ENCODE results near the gene TMPRSS9.
"Not testable (repeated sequence)": the region's sequence is repeated elsewhere in the genome, so short reads cannot be mapped to it uniquely, and the experiment has no call there.

TMPRSS9 gene

DNA sequence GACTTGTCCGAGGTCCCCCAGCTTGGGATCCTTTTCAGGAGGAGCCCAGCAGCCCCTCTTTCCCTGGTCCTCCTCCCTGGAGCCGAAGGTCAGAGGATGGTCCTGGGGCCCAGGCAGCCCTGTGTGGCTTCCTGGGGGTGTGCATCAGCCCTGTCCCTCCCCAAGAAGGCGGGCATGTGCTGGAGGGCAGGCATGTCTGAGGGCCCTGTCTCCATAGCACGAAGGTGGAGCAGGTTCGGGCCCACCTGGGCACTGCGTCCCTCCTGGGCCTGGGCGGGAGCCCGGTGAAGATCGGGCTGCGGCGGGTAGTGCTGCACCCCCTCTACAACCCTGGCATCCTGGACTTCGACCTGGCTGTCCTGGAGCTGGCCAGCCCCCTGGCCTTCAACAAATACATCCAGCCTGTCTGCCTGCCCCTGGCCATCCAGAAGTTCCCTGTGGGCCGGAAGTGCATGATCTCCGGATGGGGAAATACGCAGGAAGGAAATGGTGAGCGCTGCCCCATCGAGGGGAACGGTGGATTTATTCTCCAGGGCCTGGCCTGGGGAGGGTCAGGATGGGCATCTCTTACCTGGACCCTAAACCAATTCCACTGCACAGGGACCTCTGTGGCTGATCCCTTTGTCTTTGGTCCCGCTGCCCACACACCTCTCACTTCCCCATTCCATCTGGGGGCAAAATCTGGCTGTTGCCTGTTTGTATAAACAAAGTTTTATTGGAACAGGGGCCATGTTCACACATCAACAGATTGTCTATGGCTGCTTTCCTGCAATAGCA lies 56.4 kb downstream of the TMPRSS9 start:
- Histone ChIP-seq H3K27me3 (replicated peaks in 2 of 5; ENCODE audit: control insufficient read depth in 4 of 5, insufficient read depth in 5 of 5, low read length in 4 of 5) (no peaks in the 10 kb centered on the region), H3K27ac (ENCODE audit: insufficient read depth in 1 of 2, low read depth in 1 of 2, low read length in 2 of 2, poor library complexity in 1 of 2, severe bottlenecking in 2 of 2) (no peak overlapping the region), H3K9me3 (ENCODE audit: control extremely low read depth in 1 of 5, control insufficient read depth in 4 of 5, insufficient read depth in 2 of 5, low read depth in 1 of 5, low read length in 4 of 5) (no peaks in the 10 kb centered on the region), H3K4me3 (ENCODE audit: control insufficient read depth in 1 of 7, extremely low read depth in 1 of 7, insufficient read depth in 4 of 7, low read depth in 2 of 7, low read length in 6 of 7) (no peak overlapping the region), H3K36me3 (ENCODE audit: control insufficient read depth in 4 of 4, insufficient read depth in 4 of 4, low read length in 3 of 4) (peaks cover 0 to 19% (median 6%) of the 10 kb centered on the region in 4 experiments), H3K4me1 (ENCODE audit: control extremely low read depth in 1 of 4, control insufficient read depth in 4 of 4, insufficient read depth in 4 of 4, low read length in 3 of 4) (peaks cover 0 to 8% (median under 1%) of the 10 kb centered on the region in 4 experiments)
- WGBS (ENCODE audit: insufficient coverage) = 95% methylated on average over 13 of the region's 19 CpGs
- ChIA-PET CTCF (no interaction called here), POLR2A (no interaction called here)
- no peak for DNase-seq

DNA sequence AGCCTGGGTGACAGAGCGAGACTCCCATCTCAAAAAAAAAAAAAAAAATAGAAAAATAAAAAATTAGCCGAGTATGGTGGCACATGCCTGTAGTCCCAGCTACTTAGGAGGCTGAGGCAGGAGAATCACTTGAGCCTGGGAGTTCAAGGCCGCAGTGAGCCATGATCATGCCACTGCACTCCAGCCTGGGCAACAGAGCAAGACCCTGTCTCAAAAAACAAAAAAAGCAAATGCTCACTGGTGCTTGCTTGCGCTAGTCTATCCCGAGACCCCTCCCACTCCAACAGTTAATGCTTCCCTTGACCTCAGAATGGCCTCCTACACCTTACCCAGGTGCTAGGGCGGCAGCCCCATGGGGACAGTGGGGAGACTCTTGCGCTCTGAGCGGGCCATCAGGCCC lies 57.4 kb downstream of the TMPRSS9 start:
- DNase-seq; CTCF ChIA-PET; H3K4me3 ChIP-seq (ENCODE audit: control insufficient read depth in 1 of 7, extremely low read depth in 1 of 7, insufficient read depth in 4 of 7, low read depth in 2 of 7, low read length in 6 of 7); H3K27ac ChIP-seq (ENCODE audit: insufficient read depth in 1 of 2, low read depth in 1 of 2, low read length in 2 of 2, poor library complexity in 1 of 2, severe bottlenecking in 2 of 2); POLR2A ChIA-PET; H3K9me3 ChIP-seq (ENCODE audit: control extremely low read depth in 1 of 5, control insufficient read depth in 4 of 5, insufficient read depth in 2 of 5, low read depth in 1 of 5, low read length in 4 of 5); H3K27me3 ChIP-seq (replicated peaks in 2 of 5; ENCODE audit: control insufficient read depth in 4 of 5, insufficient read depth in 5 of 5, low read length in 4 of 5): not testable (repeated sequence)
- Histone ChIP-seq H3K4me1 (ENCODE audit: control extremely low read depth in 1 of 4, control insufficient read depth in 4 of 4, insufficient read depth in 4 of 4, low read length in 3 of 4) (peaks cover 0 to 15% (median 5%) of the 10 kb centered on the region in 4 experiments), H3K36me3 (ENCODE audit: control insufficient read depth in 4 of 4, insufficient read depth in 4 of 4, low read length in 3 of 4) (peaks cover 0 to 19% (median 7%) of the 10 kb centered on the region in 4 experiments)
- WGBS (ENCODE audit: insufficient coverage) = 100% methylated on average over 7 of the region's 8 CpGs

DNA sequence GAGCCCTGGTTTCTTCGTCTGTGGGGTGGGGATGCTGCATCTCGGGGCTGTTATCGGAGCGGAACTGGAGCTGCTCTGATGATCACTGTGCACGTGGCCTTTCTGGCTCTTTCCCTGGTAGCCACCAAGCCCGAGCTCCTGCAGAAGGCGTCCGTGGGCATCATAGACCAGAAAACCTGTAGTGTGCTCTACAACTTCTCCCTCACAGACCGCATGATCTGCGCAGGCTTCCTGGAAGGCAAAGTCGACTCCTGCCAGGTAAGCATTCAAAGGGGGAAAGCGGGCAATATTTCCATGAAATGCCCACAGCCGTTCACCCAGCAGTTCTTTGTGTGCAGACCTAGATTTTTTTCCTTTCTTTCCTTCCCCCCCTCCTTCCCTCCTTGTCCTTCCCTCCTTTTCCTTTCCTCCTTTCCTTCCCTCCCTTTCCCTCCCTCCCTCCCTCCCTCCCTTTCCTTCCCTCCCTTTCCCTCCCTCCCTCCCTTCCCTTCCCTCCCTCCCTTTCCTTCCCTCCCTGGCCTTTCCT lies 57.9 kb downstream of the TMPRSS9 start:
- Histone ChIP-seq H3K4me1 (ENCODE audit: control extremely low read depth in 1 of 4, control insufficient read depth in 4 of 4, insufficient read depth in 4 of 4, low read length in 3 of 4) (peaks cover 0 to 18% (median 8%) of the 10 kb centered on the region in 4 experiments), H3K4me3 (ENCODE audit: control insufficient read depth in 1 of 7, extremely low read depth in 1 of 7, insufficient read depth in 4 of 7, low read depth in 2 of 7, low read length in 6 of 7) (no peak overlapping the region), H3K36me3 (ENCODE audit: control insufficient read depth in 4 of 4, insufficient read depth in 4 of 4, low read length in 3 of 4) (peaks cover 0 to 19% (median 7%) of the 10 kb centered on the region in 4 experiments), H3K27me3 (replicated peaks in 2 of 5; ENCODE audit: control insufficient read depth in 4 of 5, insufficient read depth in 5 of 5, low read length in 4 of 5) (no peaks in the 10 kb centered on the region), H3K27ac (ENCODE audit: insufficient read depth in 1 of 2, low read depth in 1 of 2, low read length in 2 of 2, poor library complexity in 1 of 2, severe bottlenecking in 2 of 2) (no peak overlapping the region), H3K9me3 (ENCODE audit: control extremely low read depth in 1 of 5, control insufficient read depth in 4 of 5, insufficient read depth in 2 of 5, low read depth in 1 of 5, low read length in 4 of 5) (no peaks in the 10 kb centered on the region)
- DNase-seq = no peak
- ChIA-PET CTCF (no interaction called here), POLR2A (no interaction called here)
- 91% methylated on average over 11 of the region's 13 CpGs for WGBS (ENCODE audit: insufficient coverage)

DNA sequence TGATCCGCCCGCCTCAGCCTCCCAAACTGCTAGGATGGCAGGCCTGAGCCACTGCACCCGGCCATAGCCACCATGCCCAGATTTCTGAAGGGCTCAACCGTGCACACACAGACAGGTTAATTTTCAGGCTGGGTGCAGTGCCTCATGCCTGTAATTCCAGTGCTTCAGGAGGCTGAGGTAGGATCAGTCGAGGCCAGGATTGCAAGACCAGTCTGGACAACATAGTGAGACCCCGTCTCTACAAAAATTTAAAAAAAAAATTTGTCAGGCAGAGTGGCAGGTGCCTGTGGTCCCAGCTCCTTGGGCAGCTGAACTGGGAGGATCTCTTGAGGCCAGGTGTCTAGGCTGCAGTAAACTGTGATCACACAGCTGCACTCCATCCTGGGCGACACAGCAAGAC lies 59.7 kb downstream of the TMPRSS9 start:
- POLR2A ChIA-PET = interaction anchor here (0.6 kb wide), 1 partner anchor 1318 kb away, joined by 3 read pairs; no protein-coding TSS in a partner anchor
- Histone ChIP-seq H3K36me3 (ENCODE audit: control insufficient read depth in 4 of 4, insufficient read depth in 4 of 4, low read length in 3 of 4) (peaks cover 0 to 19% (median 10%) of the 10 kb centered on the region in 4 experiments), H3K4me3 (ENCODE audit: control insufficient read depth in 1 of 7, extremely low read depth in 1 of 7, insufficient read depth in 4 of 7, low read depth in 2 of 7, low read length in 6 of 7) (no peak overlapping the region), H3K4me1 (ENCODE audit: control extremely low read depth in 1 of 4, control insufficient read depth in 4 of 4, insufficient read depth in 4 of 4, low read length in 3 of 4) (peaks cover 0 to 35% (median 18%) of the 10 kb centered on the region in 4 experiments), H3K27me3 (replicated peaks in 2 of 5; ENCODE audit: control insufficient read depth in 4 of 5, insufficient read depth in 5 of 5, low read length in 4 of 5) (no peaks in the 10 kb centered on the region), H3K27ac (ENCODE audit: insufficient read depth in 1 of 2, low read depth in 1 of 2, low read length in 2 of 2, poor library complexity in 1 of 2, severe bottlenecking in 2 of 2) (no peak overlapping the region), H3K9me3 (ENCODE audit: control extremely low read depth in 1 of 5, control insufficient read depth in 4 of 5, insufficient read depth in 2 of 5, low read depth in 1 of 5, low read length in 4 of 5) (no peaks in the 10 kb centered on the region)
- CTCF ChIA-PET = interaction anchor here (0.7 to 1.3 kb wide), 3 partner anchors 10 to 217 kb away, joined by 3 to 5 read pairs (median 3); no protein-coding TSS in a partner anchor
- WGBS (ENCODE audit: insufficient coverage) = 99% methylated on average over 7 of the region's 7 CpGs
- DNase-seq = no peak

DNA sequence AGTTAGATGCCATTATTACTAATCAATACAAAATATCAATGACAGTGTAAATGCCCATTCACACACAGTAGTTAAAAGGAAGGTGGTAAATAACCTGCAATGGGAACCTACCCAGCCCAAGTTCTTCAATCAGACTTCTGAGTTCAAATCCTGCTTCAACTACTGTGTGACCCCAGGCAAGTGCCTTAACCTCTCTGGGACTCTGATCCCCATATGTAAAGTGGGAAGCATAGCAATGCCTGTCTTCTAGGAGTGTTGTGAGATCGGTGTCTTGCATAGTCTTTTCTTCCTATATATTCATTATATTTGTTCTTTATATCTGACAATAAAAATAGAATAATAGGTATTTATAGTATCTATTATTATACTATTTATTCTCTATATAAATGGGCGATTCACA lies 60.4 kb downstream of the TMPRSS9 start:
- ChIA-PET CTCF (interaction anchor here (0.7 to 1.3 kb wide), 2 partner anchors 35 to 216 kb away, joined by 3 read pairs; no protein-coding TSS in a partner anchor), POLR2A (interaction anchor here (0.6 kb wide), 1 partner anchor 1319 kb away, joined by 3 read pairs; no protein-coding TSS in a partner anchor)
- H3K27me3 ChIP-seq (replicated peaks in 2 of 5; ENCODE audit: control insufficient read depth in 4 of 5, insufficient read depth in 5 of 5, low read length in 4 of 5) = no peaks in the 10 kb centered on the region
- peaks cover 0 to 41% (median 21%) of the 10 kb centered on the region in 4 experiments for H3K4me1 ChIP-seq (ENCODE audit: control extremely low read depth in 1 of 4, control insufficient read depth in 4 of 4, insufficient read depth in 4 of 4, low read length in 3 of 4)
- DNase-seq = no peak
- no peak overlapping the region for H3K27ac ChIP-seq (ENCODE audit: insufficient read depth in 1 of 2, low read depth in 1 of 2, low read length in 2 of 2, poor library complexity in 1 of 2, severe bottlenecking in 2 of 2)
- WGBS (ENCODE audit: insufficient coverage) = no CpG with 5 or more reads among the region's 2 CpGs
- H3K9me3 ChIP-seq (ENCODE audit: control extremely low read depth in 1 of 5, control insufficient read depth in 4 of 5, insufficient read depth in 2 of 5, low read depth in 1 of 5, low read length in 4 of 5) = no peaks in the 10 kb centered on the region
- H3K36me3 ChIP-seq (ENCODE audit: control insufficient read depth in 4 of 4, insufficient read depth in 4 of 4, low read length in 3 of 4) = peaks cover 0 to 22% (median 11%) of the 10 kb centered on the region in 4 experiments
- H3K4me3 ChIP-seq (ENCODE audit: control insufficient read depth in 1 of 7, extremely low read depth in 1 of 7, insufficient read depth in 4 of 7, low read depth in 2 of 7, low read length in 6 of 7) = no peak overlapping the region

DNA sequence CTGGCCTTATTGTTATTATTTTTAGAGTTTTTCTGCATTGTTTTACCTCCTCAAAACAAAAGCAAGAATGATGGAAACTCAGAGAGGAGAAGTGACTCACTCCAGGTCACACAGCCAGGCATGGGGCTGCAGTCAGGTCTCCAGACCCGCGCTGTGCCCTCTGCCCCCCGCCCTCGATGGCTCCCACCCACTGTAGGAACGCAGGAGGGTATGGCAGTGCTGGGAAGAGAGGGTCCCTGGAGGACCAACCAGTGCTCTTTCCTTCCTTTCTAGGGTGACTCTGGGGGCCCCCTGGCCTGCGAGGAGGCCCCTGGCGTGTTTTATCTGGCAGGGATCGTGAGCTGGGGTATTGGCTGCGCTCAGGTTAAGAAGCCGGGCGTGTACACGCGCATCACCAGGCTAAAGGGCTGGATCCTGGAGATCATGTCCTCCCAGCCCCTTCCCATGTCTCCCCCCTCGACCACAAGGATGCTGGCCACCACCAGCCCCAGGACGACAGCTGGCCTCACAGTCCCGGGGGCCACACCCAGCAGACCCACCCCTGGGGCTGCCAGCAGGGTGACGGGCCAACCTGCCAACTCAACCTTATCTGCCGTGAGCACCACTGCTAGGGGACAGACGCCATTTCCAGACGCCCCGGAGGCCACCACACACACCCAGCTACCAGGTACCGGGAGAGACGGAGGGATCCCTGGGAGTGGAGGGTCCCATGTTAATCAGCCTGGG lies 61.7 kb downstream of the TMPRSS9 start:
- 93% methylated on average over 10 of the region's 23 CpGs for WGBS (ENCODE audit: insufficient coverage)
- ChIA-PET CTCF (interaction anchor here (1.1 to 3.2 kb wide), 6 partner anchors 9 to 189 kb away, joined by 3 to 20 read pairs (median 6); no protein-coding TSS in a partner anchor), POLR2A (interaction anchor here (0.6 to 2.2 kb wide), 2 partner anchors 88 to 460 kb away, joined by 3 to 7 read pairs; no protein-coding TSS in a partner anchor)
- peak in 2 of 3 donors; percentile 13 to 33 for DNase-seq
- H3K9me3 ChIP-seq (ENCODE audit: control extremely low read depth in 1 of 5, control insufficient read depth in 4 of 5, insufficient read depth in 2 of 5, low read depth in 1 of 5, low read length in 4 of 5) = no peaks in the 10 kb centered on the region
- H3K4me1 ChIP-seq (ENCODE audit: control extremely low read depth in 1 of 4, control insufficient read depth in 4 of 4, insufficient read depth in 4 of 4, low read length in 3 of 4) = peaks cover 0 to 54% (median 32%) of the 10 kb centered on the region in 4 experiments
- H3K36me3 ChIP-seq (ENCODE audit: control insufficient read depth in 4 of 4, insufficient read depth in 4 of 4, low read length in 3 of 4) = peaks cover 0 to 24% (median 15%) of the 10 kb centered on the region in 4 experiments
- H3K27me3 ChIP-seq (replicated peaks in 2 of 5; ENCODE audit: control insufficient read depth in 4 of 5, insufficient read depth in 5 of 5, low read length in 4 of 5) = no peaks in the 10 kb centered on the region
- peak overlapping the region in 1 of 2 experiments; percentile 37 for H3K27ac ChIP-seq (ENCODE audit: insufficient read depth in 1 of 2, low read depth in 1 of 2, low read length in 2 of 2, poor library complexity in 1 of 2, severe bottlenecking in 2 of 2)
- H3K4me3 ChIP-seq (ENCODE audit: control insufficient read depth in 1 of 7, extremely low read depth in 1 of 7, insufficient read depth in 4 of 7, low read depth in 2 of 7, low read length in 6 of 7) = no peak overlapping the region

All from common myeloid progenitor, CD34-positive (primary cell).